CD14-positive monocyte (primary cell): Measurements from ENCODE around the gene TRIM59. TPM values are rescaled to one million over a fixed set of nuclear protein-coding genes. Genes with fewer than 3 reads are reported as not detected.

Experiments used
- DNase-seq, 3 donors: peaks; one replicate each; pipeline ENCODE4 v3.0.0-alpha.2; 2011 to 2022
- H2AFZ ChIP-seq: 2 replicates; pipeline ENCODE4 v1.6.0; 2012; ENCODE audit warnings: mild to moderate bottlenecking, low read depth, low read length, inconsistent platforms; ENCODE audit not compliant: insufficient read depth, poor library complexity, severe bottlenecking
- H3K27ac ChIP-seq, 2 donors: 1 replicate in 1 of 2; 2 replicates in 1 of 2; pipeline ENCODE4 v1.5.1; 2012 to 2013; ENCODE audit warnings: low read length in 2 of 2, control low read depth in 1 of 2, inconsistent platforms in 1 of 2, low read depth in 1 of 2, mild to moderate bottlenecking in 1 of 2
- H3K27me3 ChIP-seq, 2 donors: one replicate each; pipeline versions ENCODE4 v1.6.0 to v1.6.1; 2011 to 2013; ENCODE audit warnings: low read length in 2 of 2; ENCODE audit not compliant: control insufficient read depth in 2 of 2, insufficient read depth in 2 of 2
- H3K36me3 ChIP-seq, 2 donors: replicated peaks in 1 of 2; 1 replicate in 1 of 2; 2 replicates in 1 of 2; pipeline versions ENCODE4 v1.5.1 to v1.6.1; 2012 to 2013; ENCODE audit warnings: low read length in 2 of 2, control low read depth in 1 of 2, inconsistent platforms in 1 of 2, mild to moderate bottlenecking in 1 of 2; ENCODE audit not compliant: insufficient read depth in 2 of 2, control insufficient read depth in 1 of 2
- H3K4me1 ChIP-seq, 2 donors: 1 replicate in 1 of 2; 2 replicates in 1 of 2; pipeline versions ENCODE4 v1.5.1 to v1.6.1; 2012 to 2013; ENCODE audit warnings: low read length in 2 of 2, control low read depth in 1 of 2, inconsistent platforms in 1 of 2, mild to moderate bottlenecking in 1 of 2, moderate library complexity in 1 of 2; ENCODE audit not compliant: insufficient read depth in 2 of 2, control insufficient read depth in 1 of 2
- H3K4me2 ChIP-seq: replicated peaks from 2 replicates; pipeline ENCODE3; 2012; ENCODE audit warnings: low read length, moderate library complexity, mild to moderate bottlenecking; ENCODE audit not compliant: poor library complexity, severe bottlenecking; ENCODE audit errors: extremely low read depth
- H3K4me3 ChIP-seq, 3 experiments: fragments of 200-600 bp in 1 of 3; sonication (generic) in 1 of 3; replicated peaks in 1 of 3; 1 replicate in 2 of 3; 2 replicates in 1 of 3; pipeline ENCODE4 v1.5.1; 2011 to 2013; ENCODE audit warnings: low read length in 3 of 3, mild to moderate bottlenecking in 3 of 3, control low read depth in 2 of 3, low read depth in 2 of 3, inconsistent platforms in 1 of 3, moderate library complexity in 1 of 3
- H3K79me2 ChIP-seq: 2 replicates; pipeline ENCODE4 v1.6.0; 2012; ENCODE audit warnings: mild to moderate bottlenecking, control low read depth, inconsistent platforms, low read length, moderate library complexity; ENCODE audit not compliant: insufficient read depth
- H3K9ac ChIP-seq: 2 replicates; pipeline ENCODE4 v1.6.0; 2017; ENCODE audit warnings: low read length, mild to moderate bottlenecking; ENCODE audit not compliant: insufficient read depth, poor library complexity, severe bottlenecking
- H3K9me3 ChIP-seq, 2 donors: replicated peaks in 1 of 2; 1 replicate in 1 of 2; 2 replicates in 1 of 2; pipeline versions ENCODE4 v1.5.1 to v1.6.1; 2012 to 2013; ENCODE audit warnings: low read length in 2 of 2, control low read depth in 1 of 2; ENCODE audit not compliant: control insufficient read depth in 1 of 2, insufficient read depth in 1 of 2
- H4K20me1 ChIP-seq: 2 replicates; pipeline ENCODE4 v1.6.0; 2012; ENCODE audit warnings: mild to moderate bottlenecking, low read length, control low read depth, moderate library complexity; ENCODE audit not compliant: insufficient read depth
- H3K27ac Mint-ChIP-seq, 7 donors: one replicate each; pipeline ENCODE4 v1.8.0; 2020; ENCODE audit warnings: mild to moderate bottlenecking in 7 of 7, mixed read lengths in 7 of 7, moderate library complexity in 6 of 7, inconsistent platforms in 2 of 7
- H3K27me3 Mint-ChIP-seq, 3 donors: one replicate each; pipeline ENCODE4 v1.8.0; 2021 to 2022; ENCODE audit warnings: low read depth in 3 of 3, mild to moderate bottlenecking in 3 of 3, mixed read lengths in 3 of 3, moderate library complexity in 3 of 3, inconsistent platforms in 1 of 3
- H3K36me3 Mint-ChIP-seq, 2 donors: one replicate each; pipeline ENCODE4 v1.8.0; 2020; ENCODE audit warnings: mixed read lengths in 2 of 2, inconsistent platforms in 1 of 2, mild to moderate bottlenecking in 1 of 2
- H3K4me1 Mint-ChIP-seq: one replicate; pipeline ENCODE4 v1.8.0; 2020; ENCODE audit warnings: mild to moderate bottlenecking, mixed read lengths
- H3K4me3 Mint-ChIP-seq, 2 donors: one replicate each; pipeline ENCODE4 v1.8.0; 2020; ENCODE audit warnings: mild to moderate bottlenecking in 2 of 2, mixed read lengths in 2 of 2, moderate library complexity in 1 of 2
- H3K9me3 Mint-ChIP-seq, 7 donors: one replicate each; pipeline ENCODE4 v1.8.0; 2020 to 2022; ENCODE audit warnings: mixed read lengths in 7 of 7, mild to moderate bottlenecking in 6 of 7, moderate library complexity in 6 of 7, inconsistent platforms in 2 of 7
- CTCF ChIP-seq: fragments of 200-600 bp; IDR thresholded peaks from one replicate; pipeline ENCODE4 v1.8.0; 2022; ENCODE audit warnings: antibody characterized with exemption, mild to moderate bottlenecking
- WGBS: methylation state at CpG from one replicate; pipeline ENCODE4 v1.1.5; 2013; ENCODE audit warnings: missing lambda C conversion rate; ENCODE audit not compliant: insufficient coverage; 5-methylcytosine and 5-hydroxymethylcytosine counted together
- intact Hi-C, 2 donors: fragments of 100-400 bp; cut with micrococcal nuclease; formaldehyde crosslinking; loops; one replicate each; pipeline versions ENCODE4 v1.15.0 to v1.15.1; 2023
- polyA plus RNA-seq, 3 donors: library from polyadenylated mRNA; depleted of rRNA in 1 of 3; unstranded in 2 of 3; stranded (reverse) in 1 of 3; fragments of 300-500 nt in 2 of 3; fragments of >200 nt in 1 of 3; fragmentation: Illumina TruSeq in 2 of 3; gene quantifications; 1 replicate in 2 of 3; 2 replicates in 1 of 3; pipeline ENCODE4 v1.2.3, GENCODE V29; 2012 to 2021

Gene TRIM59
- polyA plus RNA-seq, 3 donors, result 2.5 to 4.2 (median 4.2) TPM

- Mint-ChIP-seq H3K9me3 (peaks cover 0 to 2% (median 0%) of the 10 kb centered on the region in 7 donors), H3K27ac (no peak overlapping the region), H3K27me3 (no peaks in the 10 kb centered on the region), H3K36me3 (no peaks in the 10 kb centered on the region), H3K4me3 (no peak overlapping the region), H3K4me1 (peaks cover 27% of the 10 kb centered on the region)
- Histone ChIP-seq H3K4me1 (peaks cover 9 to 15% of the 10 kb centered on the region in 2 donors), H3K27ac (no peak overlapping the region), H2AFZ (no peak overlapping the region), H3K79me2 (no peaks in the 10 kb centered on the region), H3K4me2 (no peak overlapping the region), H3K9me3 (no peaks in the 10 kb centered on the region), H3K36me3 (no peaks in the 10 kb centered on the region), H3K9ac (no peak overlapping the region), H3K27me3 (no peaks in the 10 kb centered on the region), H4K20me1 (no peaks in the 10 kb centered on the region), H3K4me3 (no peak overlapping the region)
- 100% methylated on average over 3 of the region's 5 CpGs for WGBS
- DNase-seq, result no peak
- intact Hi-C loops, result no loop called here
- TF ChIP-seq CTCF, result no peak
Measured at GRCh38 chr3:160480931-160481330, 31.3 kb upstream of the TRIM59 start.

- Mint-ChIP-seq H3K4me1 (peaks cover 24% of the 10 kb centered on the region), H3K36me3 (no peaks in the 10 kb centered on the region), H3K4me3 (no peak overlapping the region), H3K27ac (no peak overlapping the region), H3K27me3 (peaks cover 0 to 1% (median 0%) of the 10 kb centered on the region in 3 donors), H3K9me3 (peaks cover 0 to 2% (median 0%) of the 10 kb centered on the region in 7 donors)
- TF ChIP-seq CTCF, result no peak
- 95% methylated on average over 5 of the region's 10 CpGs for WGBS
- no peaks in the 10 kb centered on the region for H3K27me3 ChIP-seq
- H3K79me2 ChIP-seq, result no peaks in the 10 kb centered on the region
- no peak overlapping the region for H3K27ac ChIP-seq
- H3K4me3 ChIP-seq, result no peak overlapping the region
- H3K4me1 ChIP-seq, result peaks cover 6 to 10% of the 10 kb centered on the region in 2 donors
- no peak overlapping the region for H2AFZ ChIP-seq
- no peak overlapping the region for H3K9ac ChIP-seq
- intact Hi-C loops, result no loop called here
- no peaks in the 10 kb centered on the region for H4K20me1 ChIP-seq
- DNase-seq, result no peak
- no peak overlapping the region for H3K4me2 ChIP-seq
- H3K9me3 ChIP-seq, result no peaks in the 10 kb centered on the region
- H3K36me3 ChIP-seq, result no peaks in the 10 kb centered on the region
Measured at GRCh38 chr3:160479376-160479775, 29.8 kb upstream of the TRIM59 start.
